ENCODE results near the gene EOMES. TPM values are rescaled to one million over a fixed set of nuclear protein-coding genes. Genes with fewer than 3 reads are reported as not detected.
A peak's percentile ranks its signal among the peaks of the same experiment; 100 is the strongest.
"Not testable (repeated sequence)": the region's sequence is repeated elsewhere in the genome, so short reads cannot be mapped to it uniquely, and the experiment has no call there.

The EOMES gene
- polyA plus RNA-seq = under 1 TPM; 0.04 to 0.06 TPM

DNA sequence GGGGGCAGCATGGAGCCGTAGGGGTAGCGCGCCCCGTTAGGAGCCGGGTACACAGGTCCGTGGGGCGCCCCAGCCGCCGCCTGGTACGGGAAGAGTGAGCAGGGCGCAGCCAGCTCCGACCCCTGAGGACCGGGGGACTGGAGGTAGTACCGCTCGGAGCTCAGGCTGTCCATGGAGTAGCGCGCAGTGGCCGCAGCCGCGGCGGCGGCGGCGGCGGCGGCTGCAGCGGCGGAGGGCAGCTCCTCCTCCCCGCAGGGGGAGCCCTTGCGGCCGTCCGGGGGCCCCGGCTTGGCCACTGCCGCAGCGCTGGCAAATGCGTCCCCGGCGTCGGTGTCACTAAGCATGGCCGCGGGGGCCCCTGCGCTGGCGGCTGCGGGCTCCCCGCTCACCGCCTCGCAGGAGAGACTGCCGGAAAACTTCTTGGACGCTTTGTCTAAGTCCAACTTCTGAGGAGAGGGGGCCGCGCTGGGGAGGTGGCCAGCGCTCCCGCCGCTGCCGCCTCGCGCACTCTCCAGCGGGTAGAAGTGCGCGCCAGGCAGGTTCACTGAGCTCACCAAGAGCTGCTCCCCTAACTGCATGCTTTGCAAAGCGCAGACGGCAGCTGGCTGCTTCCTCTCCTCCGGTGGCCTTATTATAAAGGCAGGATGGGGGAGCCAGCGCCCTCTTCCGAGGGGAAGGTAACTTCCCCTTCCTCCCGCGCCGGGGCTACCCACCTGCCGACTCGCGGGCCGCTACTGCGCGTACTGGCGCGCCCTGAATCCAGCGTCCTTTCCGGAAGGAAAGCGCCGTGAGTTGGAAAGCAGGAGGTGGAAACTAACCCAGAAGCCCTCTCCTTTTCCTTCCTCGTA lies at the start of gene EOMES:
EOMES (minus strand) TSS at position 607 of the 848 bp plus-strand sequence; CDS start at position 578, 29 bp downstream.
- peaks cover 12 to 16% of the 10 kb centered on the region in 2 donors for H3K4me1 ChIP-seq (ENCODE audit: control insufficient read depth in 2 of 2, insufficient read depth in 2 of 2, low read length in 1 of 2)
- H3K27ac ChIP-seq (ENCODE audit: low read depth in 2 of 2, low read length in 1 of 2) = no peak within 1 kb of the TSS
- peaks cover 0 to 3% of the 10 kb centered on the region in 2 donors for H3K9me3 ChIP-seq (ENCODE audit: control insufficient read depth in 2 of 2, insufficient read depth in 1 of 2, low read depth in 1 of 2, low read length in 1 of 2)
- WGBS, 2 donors = 0 to 1% methylated on average over 61 to 81 of the region's 81 CpGs
- H3K4me3 ChIP-seq (ENCODE audit: low read depth in 1 of 2, low read length in 2 of 2) = peak within 1 kb of the TSS; percentile 43
- H3K36me3 ChIP-seq (ENCODE audit: control insufficient read depth in 2 of 2, insufficient read depth in 2 of 2, low read length in 1 of 2) = no peaks in the 10 kb centered on the region
- H3K27me3 ChIP-seq (ENCODE audit: control insufficient read depth in 1 of 2, insufficient read depth in 2 of 2, low read length in 2 of 2) = peaks cover 21 to 28% of the 10 kb centered on the region in 2 donors

GRCh38 chr3:27770384-27770783 lies 48.3 kb upstream of the EOMES start:
- H3K9me3 ChIP-seq (ENCODE audit: control insufficient read depth in 2 of 2, insufficient read depth in 1 of 2, low read depth in 1 of 2, low read length in 1 of 2) = not testable (repeated sequence)
- WGBS, 2 donors = 40 to 45% methylated on average over 3 of the region's 4 CpGs

GRCh38 chr3:27767000-27767399 lies 44.9 kb upstream of the EOMES start:
- WGBS, 2 donors = 65 to 68% methylated on average over 3 of the region's 3 CpGs
- no peaks in the 10 kb centered on the region for H3K9me3 ChIP-seq (ENCODE audit: control insufficient read depth in 2 of 2, insufficient read depth in 1 of 2, low read depth in 1 of 2, low read length in 1 of 2)
- H3K27me3 ChIP-seq (ENCODE audit: control insufficient read depth in 1 of 2, insufficient read depth in 2 of 2, low read length in 2 of 2) = no peaks in the 10 kb centered on the region
- no peak overlapping the region for H3K27ac ChIP-seq (ENCODE audit: low read depth in 2 of 2, low read length in 1 of 2)
- no peak overlapping the region for H3K4me3 ChIP-seq (ENCODE audit: low read depth in 1 of 2, low read length in 2 of 2)
- no peaks in the 10 kb centered on the region for H3K36me3 ChIP-seq (ENCODE audit: control insufficient read depth in 2 of 2, insufficient read depth in 2 of 2, low read length in 1 of 2)
- H3K4me1 ChIP-seq (ENCODE audit: control insufficient read depth in 2 of 2, insufficient read depth in 2 of 2, low read length in 1 of 2) = peaks cover 0 to 2% of the 10 kb centered on the region in 2 donors

More at GRCh38 chr3:27770384-27770783, 48.3 kb upstream of the EOMES start:
- not testable (repeated sequence) for H3K4me3 ChIP-seq (ENCODE audit: low read depth in 1 of 2, low read length in 2 of 2); H3K27ac ChIP-seq (ENCODE audit: low read depth in 2 of 2, low read length in 1 of 2); H3K27me3 ChIP-seq (ENCODE audit: control insufficient read depth in 1 of 2, insufficient read depth in 2 of 2, low read length in 2 of 2); H3K4me1 ChIP-seq (ENCODE audit: control insufficient read depth in 2 of 2, insufficient read depth in 2 of 2, low read length in 1 of 2); H3K36me3 ChIP-seq (ENCODE audit: control insufficient read depth in 2 of 2, insufficient read depth in 2 of 2, low read length in 1 of 2)

DNA sequence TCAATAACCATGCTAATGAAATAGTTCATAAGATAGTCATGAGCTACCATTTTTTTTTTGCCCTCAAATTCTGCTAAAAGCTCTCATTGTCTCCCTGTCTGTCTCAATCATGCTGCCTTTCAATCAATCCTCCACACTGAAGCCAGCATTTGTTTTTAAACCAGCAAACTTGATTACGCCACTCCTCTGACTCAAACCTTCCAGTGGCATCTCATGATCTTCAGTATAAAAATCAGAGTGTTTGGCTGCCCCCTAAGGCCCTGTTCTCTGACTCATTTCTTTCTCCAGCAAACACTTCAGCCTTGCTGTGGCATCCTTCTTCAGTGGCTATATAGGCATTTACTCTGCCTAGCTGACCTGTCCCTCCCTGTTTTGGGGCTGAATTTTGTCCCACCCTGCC lies 36.0 kb upstream of the EOMES start:
- no peaks in the 10 kb centered on the region for H3K4me1 ChIP-seq (ENCODE audit: control insufficient read depth in 2 of 2, insufficient read depth in 2 of 2, low read length in 1 of 2)
- H3K9me3 ChIP-seq (ENCODE audit: control insufficient read depth in 2 of 2, insufficient read depth in 1 of 2, low read depth in 1 of 2, low read length in 1 of 2) = no peaks in the 10 kb centered on the region
- WGBS, 2 donors = 61 to 92% methylated on average over 1 of the region's 1 CpG
- H3K4me3 ChIP-seq (ENCODE audit: low read depth in 1 of 2, low read length in 2 of 2) = no peak overlapping the region
- H3K27me3 ChIP-seq (ENCODE audit: control insufficient read depth in 1 of 2, insufficient read depth in 2 of 2, low read length in 2 of 2) = no peaks in the 10 kb centered on the region
- no peak overlapping the region for H3K27ac ChIP-seq (ENCODE audit: low read depth in 2 of 2, low read length in 1 of 2)
- no peaks in the 10 kb centered on the region for H3K36me3 ChIP-seq (ENCODE audit: control insufficient read depth in 2 of 2, insufficient read depth in 2 of 2, low read length in 1 of 2)

DNA sequence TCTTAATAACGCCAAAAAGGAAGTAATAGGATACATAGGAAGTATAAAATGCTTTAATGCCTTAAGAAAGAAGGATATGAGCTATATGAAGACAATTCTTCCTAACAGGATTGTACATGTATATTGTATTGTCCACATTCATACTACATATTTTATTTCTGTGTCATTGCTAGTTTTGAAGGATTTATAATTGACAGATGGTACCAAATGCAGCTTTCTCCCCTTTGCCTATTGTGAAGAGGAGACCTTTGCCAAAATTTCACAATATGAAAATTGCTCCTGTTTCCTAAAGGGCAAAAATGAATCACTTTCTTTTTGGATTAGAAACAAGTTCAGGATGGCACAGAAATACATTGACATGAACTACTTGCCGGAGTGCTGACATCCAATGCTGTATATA lies 34.8 kb upstream of the EOMES start:
- Histone ChIP-seq H3K27me3 (ENCODE audit: control insufficient read depth in 1 of 2, insufficient read depth in 2 of 2, low read length in 2 of 2) (no peaks in the 10 kb centered on the region), H3K4me1 (ENCODE audit: control insufficient read depth in 2 of 2, insufficient read depth in 2 of 2, low read length in 1 of 2) (no peaks in the 10 kb centered on the region), H3K36me3 (ENCODE audit: control insufficient read depth in 2 of 2, insufficient read depth in 2 of 2, low read length in 1 of 2) (no peaks in the 10 kb centered on the region), H3K4me3 (ENCODE audit: low read depth in 1 of 2, low read length in 2 of 2) (no peak overlapping the region), H3K27ac (ENCODE audit: low read depth in 2 of 2, low read length in 1 of 2) (no peak overlapping the region), H3K9me3 (ENCODE audit: control insufficient read depth in 2 of 2, insufficient read depth in 1 of 2, low read depth in 1 of 2, low read length in 1 of 2) (no peaks in the 10 kb centered on the region)
- 43 to 49% methylated on average over 2 of the region's 2 CpGs for WGBS, 2 donors

GRCh38 chr3:27752926-27753325 lies 30.8 kb upstream of the EOMES start:
- no peaks in the 10 kb centered on the region for H3K4me1 ChIP-seq (ENCODE audit: control insufficient read depth in 2 of 2, insufficient read depth in 2 of 2, low read length in 1 of 2)
- no peaks in the 10 kb centered on the region for H3K27me3 ChIP-seq (ENCODE audit: control insufficient read depth in 1 of 2, insufficient read depth in 2 of 2, low read length in 2 of 2)
- 79 to 80% methylated on average over 1 of the region's 1 CpG for WGBS, 2 donors
- H3K36me3 ChIP-seq (ENCODE audit: control insufficient read depth in 2 of 2, insufficient read depth in 2 of 2, low read length in 1 of 2) = no peaks in the 10 kb centered on the region
- no peak overlapping the region for H3K4me3 ChIP-seq (ENCODE audit: low read depth in 1 of 2, low read length in 2 of 2)
- H3K9me3 ChIP-seq (ENCODE audit: control insufficient read depth in 2 of 2, insufficient read depth in 1 of 2, low read depth in 1 of 2, low read length in 1 of 2) = no peaks in the 10 kb centered on the region
- no peak overlapping the region for H3K27ac ChIP-seq (ENCODE audit: low read depth in 2 of 2, low read length in 1 of 2)

- Histone ChIP-seq H3K27me3 (ENCODE audit: control insufficient read depth in 1 of 2, insufficient read depth in 2 of 2, low read length in 2 of 2) (no peaks in the 10 kb centered on the region), H3K9me3 (ENCODE audit: control insufficient read depth in 2 of 2, insufficient read depth in 1 of 2, low read depth in 1 of 2, low read length in 1 of 2) (no peaks in the 10 kb centered on the region), H3K4me1 (ENCODE audit: control insufficient read depth in 2 of 2, insufficient read depth in 2 of 2, low read length in 1 of 2) (no peaks in the 10 kb centered on the region), H3K36me3 (ENCODE audit: control insufficient read depth in 2 of 2, insufficient read depth in 2 of 2, low read length in 1 of 2) (no peaks in the 10 kb centered on the region), H3K4me3 (ENCODE audit: low read depth in 1 of 2, low read length in 2 of 2) (no peak overlapping the region), H3K27ac (ENCODE audit: low read depth in 2 of 2, low read length in 1 of 2) (no peak overlapping the region)
- WGBS, 2 donors = 47 to 55% methylated on average over 1 of the region's 1 CpG
Measured at GRCh38 chr3:27749643-27750042, 27.5 kb upstream of the EOMES start.

GRCh38 chr3:27746838-27747237 lies 24.7 kb upstream of the EOMES start:
- H3K4me3 ChIP-seq (ENCODE audit: low read depth in 1 of 2, low read length in 2 of 2) = no peak overlapping the region
- H3K27me3 ChIP-seq (ENCODE audit: control insufficient read depth in 1 of 2, insufficient read depth in 2 of 2, low read length in 2 of 2) = no peaks in the 10 kb centered on the region
- H3K4me1 ChIP-seq (ENCODE audit: control insufficient read depth in 2 of 2, insufficient read depth in 2 of 2, low read length in 1 of 2) = no peaks in the 10 kb centered on the region
- H3K27ac ChIP-seq (ENCODE audit: low read depth in 2 of 2, low read length in 1 of 2) = no peak overlapping the region
- 68 to 76% methylated on average over 3 of the region's 3 CpGs for WGBS, 2 donors
- H3K9me3 ChIP-seq (ENCODE audit: control insufficient read depth in 2 of 2, insufficient read depth in 1 of 2, low read depth in 1 of 2, low read length in 1 of 2) = no peaks in the 10 kb centered on the region
- no peaks in the 10 kb centered on the region for H3K36me3 ChIP-seq (ENCODE audit: control insufficient read depth in 2 of 2, insufficient read depth in 2 of 2, low read length in 1 of 2)

GRCh38 chr3:27740854-27741253 lies 18.7 kb upstream of the EOMES start:
- Histone ChIP-seq H3K27ac (ENCODE audit: low read depth in 2 of 2, low read length in 1 of 2) (no peak overlapping the region), H3K27me3 (ENCODE audit: control insufficient read depth in 1 of 2, insufficient read depth in 2 of 2, low read length in 2 of 2) (no peaks in the 10 kb centered on the region), H3K9me3 (ENCODE audit: control insufficient read depth in 2 of 2, insufficient read depth in 1 of 2, low read depth in 1 of 2, low read length in 1 of 2) (no peaks in the 10 kb centered on the region), H3K36me3 (ENCODE audit: control insufficient read depth in 2 of 2, insufficient read depth in 2 of 2, low read length in 1 of 2) (no peaks in the 10 kb centered on the region), H3K4me1 (ENCODE audit: control insufficient read depth in 2 of 2, insufficient read depth in 2 of 2, low read length in 1 of 2) (no peaks in the 10 kb centered on the region), H3K4me3 (ENCODE audit: low read depth in 1 of 2, low read length in 2 of 2) (no peak overlapping the region)
- 63 to 66% methylated on average over 2 of the region's 2 CpGs for WGBS, 2 donors

DNA sequence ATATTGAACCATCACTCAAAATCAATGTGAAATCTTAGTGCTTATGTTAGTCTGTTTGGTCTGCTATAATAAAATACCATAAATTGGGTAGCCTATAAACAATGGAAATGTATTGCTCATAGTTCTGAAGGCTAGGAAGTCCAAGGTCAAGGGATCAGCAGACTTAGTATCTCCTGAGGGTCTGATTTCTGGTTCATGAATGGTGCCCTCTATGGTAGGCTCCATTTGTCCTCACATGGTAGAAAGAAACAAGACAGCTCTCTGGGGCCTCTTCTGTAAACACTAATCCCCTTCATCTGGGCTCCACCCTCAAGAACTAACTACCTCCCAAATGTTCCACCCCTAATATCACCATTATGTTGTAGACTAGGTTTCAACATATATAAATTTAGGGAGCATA lies 15.0 kb upstream of the EOMES start:
- no peak overlapping the region for H3K27ac ChIP-seq (ENCODE audit: low read depth in 2 of 2, low read length in 1 of 2)
- no peaks in the 10 kb centered on the region for H3K9me3 ChIP-seq (ENCODE audit: control insufficient read depth in 2 of 2, insufficient read depth in 1 of 2, low read depth in 1 of 2, low read length in 1 of 2)
- H3K4me3 ChIP-seq (ENCODE audit: low read depth in 1 of 2, low read length in 2 of 2) = no peak overlapping the region
- no peaks in the 10 kb centered on the region for H3K27me3 ChIP-seq (ENCODE audit: control insufficient read depth in 1 of 2, insufficient read depth in 2 of 2, low read length in 2 of 2)
- no peaks in the 10 kb centered on the region for H3K36me3 ChIP-seq (ENCODE audit: control insufficient read depth in 2 of 2, insufficient read depth in 2 of 2, low read length in 1 of 2)
- H3K4me1 ChIP-seq (ENCODE audit: control insufficient read depth in 2 of 2, insufficient read depth in 2 of 2, low read length in 1 of 2) = no peaks in the 10 kb centered on the region

Data from esophagus (tissue), 2 donors.